GM15510 (cell line): ENCODE measurements around the gene FGF12.

Experiments used
- POLR2A ChIP-seq: IDR thresholded peaks from 3 replicates; pipeline ENCODE4 v1.6.1; 2011; ENCODE audit warnings: borderline replicate concordance; ENCODE audit not compliant: insufficient read length; ENCODE audit errors: extremely low read depth

The FGF12 gene

GRCh38 chr3:192422321-192422996 lies 304.9 kb downstream of the FGF12 start:
- TF ChIP-seq POLR2A = no peak

GRCh38 chr3:192419312-192419711 lies 308.0 kb downstream of the FGF12 start:
- no peak for TF ChIP-seq POLR2A

GRCh38 chr3:192417559-192418055 lies 309.7 kb downstream of the FGF12 start:
- no peak for TF ChIP-seq POLR2A

GRCh38 chr3:192417017-192417416 lies 310.3 kb downstream of the FGF12 start:
- no peak for TF ChIP-seq POLR2A

- no peak for TF ChIP-seq POLR2A
These were observed 313.9 kb downstream of the FGF12 start for GRCh38 chr3:192413461-192413860.

- TF ChIP-seq POLR2A = no peak
These were observed 316.7 kb downstream of the FGF12 start for GRCh38 chr3:192410684-192410960.

GRCh38 chr3:192409838-192410683 lies 317.3 kb downstream of the FGF12 start:
- no peak for TF ChIP-seq POLR2A

GRCh38 chr3:192409201-192409837 lies 318.0 kb downstream of the FGF12 start:
- no peak for TF ChIP-seq POLR2A

- TF ChIP-seq POLR2A = no peak
These were observed 318.6 kb downstream of the FGF12 start for GRCh38 chr3:192408647-192409200.

- no peak for TF ChIP-seq POLR2A
These were observed 319.2 kb downstream of the FGF12 start for GRCh38 chr3:192408007-192408646.

- TF ChIP-seq POLR2A = no peak
These were observed 327.6 kb downstream of the FGF12 start for GRCh38 chr3:192399767-192400166.

- no peak for TF ChIP-seq POLR2A
These were observed 330.3 kb downstream of the FGF12 start for GRCh38 chr3:192397012-192397411.

- TF ChIP-seq POLR2A = no peak
These were observed 331.8 kb downstream of the FGF12 start for GRCh38 chr3:192395506-192395905.

GRCh38 chr3:192392986-192393385 lies 334.4 kb downstream of the FGF12 start:
- no peak for TF ChIP-seq POLR2A

- TF ChIP-seq POLR2A = no peak
These were observed 344.5 kb downstream of the FGF12 start for GRCh38 chr3:192382861-192383260.
